ENCODE results near the gene PIGU.
"Not testable (repeated sequence)": the region's sequence is repeated elsewhere in the genome, so short reads cannot be mapped to it uniquely, and the experiment has no call there.

The PIGU gene, protein sequence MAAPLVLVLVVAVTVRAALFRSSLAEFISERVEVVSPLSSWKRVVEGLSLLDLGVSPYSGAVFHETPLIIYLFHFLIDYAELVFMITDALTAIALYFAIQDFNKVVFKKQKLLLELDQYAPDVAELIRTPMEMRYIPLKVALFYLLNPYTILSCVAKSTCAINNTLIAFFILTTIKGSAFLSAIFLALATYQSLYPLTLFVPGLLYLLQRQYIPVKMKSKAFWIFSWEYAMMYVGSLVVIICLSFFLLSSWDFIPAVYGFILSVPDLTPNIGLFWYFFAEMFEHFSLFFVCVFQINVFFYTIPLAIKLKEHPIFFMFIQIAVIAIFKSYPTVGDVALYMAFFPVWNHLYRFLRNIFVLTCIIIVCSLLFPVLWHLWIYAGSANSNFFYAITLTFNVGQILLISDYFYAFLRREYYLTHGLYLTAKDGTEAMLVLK

DNA sequence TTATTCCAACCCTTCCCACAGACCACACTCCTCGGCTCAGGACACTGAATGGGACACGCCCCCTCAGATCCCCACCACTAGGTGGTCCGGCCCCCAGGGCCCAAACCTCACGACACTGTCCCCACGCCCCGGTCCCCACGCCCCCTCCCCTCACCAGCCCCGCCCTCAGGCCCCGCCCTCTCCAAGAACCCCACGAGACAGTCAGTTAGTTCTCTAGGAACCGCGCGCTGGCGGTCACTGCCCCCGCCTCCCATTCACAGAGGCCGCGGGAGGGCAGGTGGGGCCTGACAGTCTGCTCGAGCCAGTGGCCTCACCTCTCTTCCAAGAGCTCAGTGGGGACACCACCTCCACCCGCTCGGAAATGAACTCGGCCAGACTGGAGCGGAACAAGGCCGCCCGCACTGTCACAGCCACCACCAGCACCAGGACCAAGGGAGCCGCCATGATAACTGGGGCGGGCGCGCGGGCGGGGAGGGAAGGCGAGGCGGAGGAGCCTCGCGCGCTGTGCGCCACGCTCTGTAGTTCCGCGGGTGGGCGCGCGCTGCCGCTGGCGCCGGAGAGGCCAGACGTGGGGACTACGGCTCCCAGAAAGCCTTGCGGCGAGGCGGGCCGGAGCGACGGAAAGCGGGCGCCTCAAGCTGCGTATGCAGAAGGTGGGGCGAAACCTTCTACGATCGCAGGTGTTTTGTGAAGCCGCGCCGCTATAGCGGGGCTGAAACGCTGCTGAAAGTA, at the start of gene PIGU:
Gene PIGU (minus strand): TSS at position 451 of the 732 bp plus-strand sequence. CDS start 7 bp downstream, at position 444.
- peak; percentile 97 for DNase-seq

DNA sequence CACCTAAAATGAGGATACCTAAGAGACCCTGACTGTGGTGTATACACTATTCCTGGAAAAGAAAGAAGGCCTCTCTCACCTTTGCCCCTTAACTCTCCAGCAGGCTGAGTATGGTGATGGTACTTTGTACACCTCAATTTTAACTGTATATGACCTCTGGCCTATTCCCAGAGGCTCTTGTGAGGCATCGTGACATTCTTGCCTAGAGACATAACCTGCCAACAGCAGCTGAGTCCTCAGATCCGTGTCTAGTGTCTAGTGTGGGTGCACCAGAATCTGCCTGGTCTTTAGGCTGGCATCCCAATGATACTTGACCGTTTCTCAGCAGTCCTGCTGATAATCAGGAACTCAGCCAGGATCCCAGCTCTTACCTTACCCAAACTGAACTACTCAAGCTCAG, 47.3 kb upstream of the PIGU start:
- no peak for DNase-seq

DNA sequence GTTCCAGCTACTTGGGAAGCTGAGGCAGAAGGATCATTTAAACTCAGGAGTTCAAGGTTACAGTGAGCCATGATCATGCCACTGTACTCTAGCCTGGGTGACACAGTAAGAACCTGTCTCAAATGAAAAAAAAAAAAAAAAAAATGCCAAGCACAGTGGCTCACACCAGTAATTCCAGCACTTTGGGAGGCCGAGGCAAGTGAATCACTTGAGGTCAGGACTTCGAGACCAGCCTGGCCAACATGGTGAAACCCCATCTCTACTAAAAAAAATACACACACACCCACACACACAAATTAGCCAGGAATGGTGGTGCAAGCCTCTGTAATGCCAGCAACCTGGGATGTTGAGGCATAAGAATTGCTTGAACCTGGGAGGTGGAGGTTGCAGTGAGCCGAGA, 45.7 kb upstream of the PIGU start:
- DNase-seq = not testable (repeated sequence)

DNA sequence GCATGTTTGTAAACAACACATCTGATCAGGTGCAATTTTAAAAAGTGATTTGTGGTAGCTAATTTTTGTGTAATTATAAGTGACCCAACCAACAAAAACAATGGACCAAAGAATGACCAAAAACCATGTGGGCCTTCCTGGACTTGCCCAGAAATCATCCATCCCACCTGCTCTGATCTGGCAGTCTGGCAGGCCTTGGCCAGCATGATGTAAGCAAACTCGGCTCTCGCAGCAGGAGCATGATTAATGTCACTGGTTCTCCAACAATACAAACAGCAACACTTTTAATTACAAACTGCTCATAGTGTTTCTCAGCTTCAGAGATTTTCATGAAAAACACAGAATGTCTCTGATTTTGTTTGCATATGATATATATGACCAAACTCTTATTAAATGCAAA, 43.4 kb upstream of the PIGU start:
- DNase-seq = no peak

DNA sequence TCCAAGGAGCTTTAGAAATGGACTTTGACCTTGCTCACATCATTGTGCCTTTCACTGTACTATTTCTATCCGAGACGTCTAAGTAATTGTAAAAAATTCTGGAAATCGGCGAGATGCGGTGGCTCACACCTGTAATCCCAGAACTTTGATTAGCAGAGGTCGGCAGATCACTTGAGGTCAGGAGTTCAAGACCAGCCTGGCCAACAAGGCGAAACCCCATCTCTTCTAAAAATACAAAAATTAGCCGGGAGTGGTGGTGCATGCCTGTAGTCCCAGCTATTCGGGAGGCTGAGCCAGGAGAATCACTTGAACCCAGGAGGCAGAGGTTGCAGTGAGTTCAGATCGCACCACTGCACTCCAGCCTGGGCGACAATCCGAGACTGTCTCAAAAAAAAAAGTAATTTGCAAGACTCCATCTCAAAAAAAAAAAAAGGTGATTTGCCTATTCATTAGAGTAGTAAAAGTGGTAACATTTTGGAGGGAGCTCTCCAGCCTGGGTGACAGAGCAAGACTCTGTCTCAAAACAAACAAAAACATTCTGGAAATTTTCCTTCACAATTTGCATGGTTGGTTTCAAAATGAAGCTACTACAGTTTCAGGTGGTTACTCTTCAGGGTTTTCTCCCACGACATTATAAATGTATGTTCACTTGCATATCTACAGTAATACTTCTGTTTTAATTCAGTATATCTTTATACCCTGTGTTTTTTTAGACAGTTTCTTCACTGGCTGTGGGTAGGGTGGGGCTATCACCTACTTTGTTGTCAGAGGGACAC, 42.5 kb upstream of the PIGU start:
- not testable (repeated sequence) for DNase-seq

DNA sequence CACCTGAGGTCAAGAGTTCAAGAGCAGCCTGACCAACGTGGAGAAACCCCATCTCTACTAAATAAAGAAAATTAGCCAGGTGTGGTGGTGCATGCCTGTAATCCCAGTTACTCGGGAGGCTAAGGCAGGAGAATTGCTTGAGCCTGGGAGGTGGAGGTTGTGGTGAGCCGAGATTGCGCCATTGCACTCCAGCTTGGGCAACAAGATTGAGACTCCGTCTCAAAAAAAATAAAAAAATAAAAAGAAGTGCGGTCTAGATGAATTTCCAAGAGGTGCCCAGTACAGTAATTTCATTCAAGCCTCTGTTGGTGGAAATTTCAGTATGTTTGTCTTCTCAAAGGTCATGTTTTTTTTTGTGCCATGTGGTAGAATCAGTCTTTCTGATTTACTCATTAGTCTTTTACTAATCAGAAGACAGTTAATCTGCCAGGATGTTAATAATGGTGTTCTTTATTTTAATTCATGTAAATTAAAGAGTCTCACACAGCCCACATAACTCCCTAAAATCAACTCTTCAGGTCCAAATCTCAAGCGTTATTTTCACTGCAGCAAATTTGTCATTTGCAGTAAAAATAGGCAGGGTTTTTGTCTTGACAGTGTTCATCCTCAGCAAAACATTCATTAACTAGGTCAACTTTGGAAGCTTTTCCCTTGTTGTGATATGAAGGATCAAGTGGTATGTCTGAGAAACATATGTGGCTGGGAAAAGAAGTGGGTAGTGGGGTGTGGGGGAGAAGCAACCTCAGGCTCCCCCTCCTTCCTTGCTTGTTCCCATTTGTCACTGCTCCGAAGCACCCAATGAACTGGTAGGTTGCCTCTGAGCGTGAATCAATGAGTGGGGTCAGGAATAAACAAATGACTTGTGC, 40.6 kb upstream of the PIGU start:
- DNase-seq = no peak

DNA sequence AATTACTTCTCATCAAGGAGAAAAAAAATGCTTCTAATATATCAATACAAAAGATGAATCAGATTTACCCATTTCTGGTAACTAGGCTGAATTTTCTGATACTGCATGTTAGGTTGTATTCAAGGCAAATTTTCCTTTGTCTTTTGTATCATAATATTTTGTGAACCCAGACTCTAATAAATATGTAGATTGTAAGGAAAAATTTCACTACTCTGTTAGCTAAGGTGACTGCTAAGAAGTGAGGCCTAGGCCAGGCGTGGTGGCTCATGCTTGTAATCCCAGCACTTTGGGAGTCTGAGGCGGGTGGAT, 40.0 kb upstream of the PIGU start:
- DNase-seq = no peak

DNA sequence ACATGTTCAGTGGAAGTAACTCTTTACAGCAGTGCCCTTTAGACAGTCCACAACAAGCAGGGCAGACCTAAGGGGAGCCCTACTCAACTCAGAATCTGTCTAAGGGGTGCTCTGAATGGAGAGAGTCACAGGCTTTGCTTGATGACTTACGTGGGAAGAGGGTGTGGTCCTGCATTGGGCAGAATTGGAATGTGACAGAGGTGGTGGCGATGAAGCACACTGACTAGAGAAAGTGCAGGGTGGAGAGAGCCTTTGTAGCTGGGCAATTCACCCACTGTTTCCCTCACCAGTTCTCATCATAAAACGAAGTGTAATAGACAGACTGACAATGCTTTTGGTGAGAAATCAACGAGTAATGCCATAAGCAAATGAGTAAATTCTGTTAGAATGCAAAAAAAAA, 38.5 kb upstream of the PIGU start:
- no peak for DNase-seq

DNA sequence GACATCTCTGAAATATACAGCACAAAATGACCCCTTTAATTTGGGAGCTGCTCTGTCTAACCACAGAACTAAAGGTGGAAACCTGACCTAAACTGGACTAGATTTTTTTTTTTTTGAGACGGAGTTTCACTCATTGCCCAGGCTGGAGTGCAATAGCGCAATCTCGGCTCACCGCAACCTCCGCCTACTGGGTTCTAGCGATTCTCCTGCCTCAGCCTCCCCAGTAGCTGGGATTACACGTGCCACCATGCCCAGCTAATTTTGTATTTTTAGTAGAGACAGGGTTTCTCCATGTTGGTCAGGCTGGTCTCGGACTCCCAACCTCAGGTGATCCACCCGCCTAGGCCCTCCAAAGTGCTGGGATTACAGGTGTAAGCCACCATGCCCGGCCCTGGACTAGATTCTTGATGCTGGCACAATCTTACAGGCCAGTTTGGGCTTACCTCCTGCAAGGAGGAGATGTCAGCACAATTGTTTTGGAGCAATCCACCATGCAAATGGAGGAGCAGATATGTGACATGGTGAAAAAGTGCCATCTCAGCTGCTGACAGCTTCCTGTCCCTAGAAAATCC, 37.1 kb upstream of the PIGU start:
- DNase-seq = not testable (repeated sequence)

DNA sequence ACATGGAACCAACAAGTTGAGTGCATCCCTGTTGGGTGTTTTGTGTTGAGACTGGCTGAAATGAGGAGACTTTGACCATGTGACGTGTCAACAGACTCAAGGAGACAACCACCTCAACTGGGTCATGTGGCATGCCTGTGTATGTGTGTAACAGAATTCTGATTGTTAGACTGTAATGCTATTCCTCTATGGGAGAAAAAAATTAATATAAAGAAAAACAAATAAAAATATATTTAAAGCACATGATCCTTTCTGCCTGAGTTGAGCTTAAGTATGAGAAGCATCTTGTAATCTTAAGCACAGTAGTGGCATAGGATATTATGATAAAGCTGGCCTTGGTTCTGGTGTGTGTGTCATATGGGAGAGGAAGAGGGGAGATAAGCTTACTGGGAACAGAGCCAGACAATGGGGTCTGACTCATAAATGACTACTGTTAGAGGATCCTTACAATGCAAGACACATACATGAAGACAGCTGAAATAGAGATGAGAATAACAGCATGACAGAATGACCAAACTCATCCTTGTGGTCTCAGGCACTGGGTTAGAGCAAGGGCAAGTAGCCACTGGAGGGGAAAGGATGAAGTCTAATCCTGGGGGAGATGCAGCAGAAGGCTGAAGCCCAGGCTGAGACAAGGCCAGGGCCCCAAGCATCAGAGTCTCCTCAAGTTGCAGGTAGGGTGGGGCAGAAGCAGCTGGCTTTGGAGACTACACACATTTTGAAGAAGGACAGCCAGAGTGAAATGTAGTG, 36.5 kb upstream of the PIGU start:
- no peak for DNase-seq

DNA sequence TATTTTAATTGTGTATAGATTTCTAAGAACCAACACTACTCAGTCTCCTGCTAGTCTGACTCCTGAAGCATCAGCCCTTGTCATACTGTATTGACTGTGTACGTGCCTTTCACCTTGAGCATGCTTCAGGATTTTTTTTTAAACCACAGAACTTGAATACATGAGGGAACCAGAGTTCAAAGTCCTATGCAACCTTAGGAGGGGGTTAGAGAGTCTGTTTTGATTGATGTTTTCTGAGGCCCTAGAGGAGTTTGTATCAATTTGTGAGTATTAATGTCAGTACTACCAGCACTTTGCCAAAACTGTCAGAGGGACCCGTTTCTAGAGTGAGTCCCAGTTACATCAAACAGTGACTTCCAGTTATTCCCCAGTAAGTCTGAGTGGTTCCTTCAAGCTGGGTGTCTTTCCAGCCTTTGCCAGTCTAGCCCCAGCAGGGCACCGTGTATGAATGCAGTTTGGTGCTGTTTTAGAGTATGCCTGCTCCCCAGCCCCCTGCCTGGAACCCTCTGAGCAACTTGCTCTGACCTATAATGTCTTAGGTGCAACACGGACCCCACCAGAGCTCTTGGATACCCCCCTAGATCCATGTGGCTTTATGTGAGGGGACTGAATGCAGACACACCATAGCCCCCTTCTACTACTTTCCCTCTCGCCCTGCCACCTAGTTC, 35.8 kb upstream of the PIGU start:
- DNase-seq = no peak

DNA sequence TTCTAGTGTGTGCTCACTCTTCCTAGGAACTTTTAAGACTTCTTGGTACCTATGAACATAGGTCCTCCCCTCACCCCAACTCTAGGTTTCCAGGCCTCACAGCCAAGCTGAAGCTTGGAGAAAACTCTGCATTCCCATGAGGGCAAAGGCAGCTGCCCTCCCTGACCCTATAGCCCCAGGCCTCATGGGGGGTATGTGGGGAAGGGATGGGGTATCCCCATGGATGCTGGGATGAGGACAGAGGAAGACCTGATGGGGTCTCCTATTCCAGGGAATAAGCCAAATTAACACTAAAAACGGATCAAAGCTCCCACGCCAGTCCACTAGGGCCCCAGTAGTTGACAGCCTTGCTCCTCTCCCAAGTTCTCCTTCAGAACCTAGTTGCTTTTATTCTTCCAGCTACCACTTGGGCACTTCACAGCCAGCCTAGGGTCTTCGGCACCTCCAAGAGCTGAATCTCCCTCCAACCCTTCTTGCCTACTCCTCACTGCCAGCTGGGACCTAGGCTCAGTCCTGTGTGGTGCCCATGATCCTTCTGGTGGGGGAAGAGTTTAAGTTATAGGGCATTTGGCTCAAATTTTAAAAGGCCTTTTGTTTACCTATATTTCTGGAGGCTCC, 35.0 kb upstream of the PIGU start:
- DNase-seq = no peak

DNA sequence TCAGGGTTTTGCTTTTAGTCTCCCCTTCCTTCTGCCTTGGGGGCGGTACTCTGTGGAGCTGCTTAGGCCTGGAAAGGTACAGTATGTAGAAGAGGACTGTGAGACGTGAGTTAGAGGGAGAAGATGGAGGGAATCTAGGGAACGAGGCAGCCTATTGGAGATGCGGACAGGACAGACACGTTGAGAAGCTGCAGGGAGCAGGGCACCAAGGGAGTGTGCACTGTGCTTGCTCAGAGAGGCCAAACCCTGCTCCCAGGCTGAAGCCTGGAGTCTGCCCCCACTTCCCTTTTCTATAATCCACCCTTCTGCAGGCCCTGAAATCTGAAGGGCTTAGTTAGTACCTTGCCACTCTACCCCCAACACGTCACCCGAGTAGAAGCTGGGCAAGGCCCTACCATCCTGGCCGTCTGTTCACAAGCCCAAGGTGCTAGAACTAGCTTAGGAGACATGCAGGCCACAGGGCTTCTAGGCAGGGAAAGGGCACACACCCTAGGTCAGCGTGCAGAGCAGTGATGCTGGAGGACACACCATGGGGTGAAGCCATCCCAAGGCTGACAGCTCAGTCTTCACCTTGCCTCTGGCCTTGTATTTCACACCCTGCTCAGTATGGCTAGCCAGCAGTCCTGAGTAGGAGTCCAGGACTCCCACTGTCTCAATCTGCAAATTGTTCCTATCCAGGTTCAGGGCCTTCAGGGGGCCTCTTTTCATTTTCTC, 34.1 kb upstream of the PIGU start:
- no peak for DNase-seq

DNA sequence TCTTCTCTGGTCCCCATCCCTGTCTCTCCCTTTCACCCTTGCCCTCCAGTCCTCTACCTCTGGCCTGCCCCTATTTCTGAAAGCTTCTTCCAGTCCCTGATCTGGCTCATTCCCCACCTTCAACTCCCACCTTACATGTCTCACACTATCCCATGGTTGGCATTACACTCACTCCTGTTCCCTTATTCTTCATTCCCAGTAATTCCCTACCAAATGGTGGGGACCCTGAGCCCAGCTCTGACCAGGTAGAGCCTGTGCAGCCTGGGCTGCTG, 33.6 kb upstream of the PIGU start:
- DNase-seq = no peak

DNA sequence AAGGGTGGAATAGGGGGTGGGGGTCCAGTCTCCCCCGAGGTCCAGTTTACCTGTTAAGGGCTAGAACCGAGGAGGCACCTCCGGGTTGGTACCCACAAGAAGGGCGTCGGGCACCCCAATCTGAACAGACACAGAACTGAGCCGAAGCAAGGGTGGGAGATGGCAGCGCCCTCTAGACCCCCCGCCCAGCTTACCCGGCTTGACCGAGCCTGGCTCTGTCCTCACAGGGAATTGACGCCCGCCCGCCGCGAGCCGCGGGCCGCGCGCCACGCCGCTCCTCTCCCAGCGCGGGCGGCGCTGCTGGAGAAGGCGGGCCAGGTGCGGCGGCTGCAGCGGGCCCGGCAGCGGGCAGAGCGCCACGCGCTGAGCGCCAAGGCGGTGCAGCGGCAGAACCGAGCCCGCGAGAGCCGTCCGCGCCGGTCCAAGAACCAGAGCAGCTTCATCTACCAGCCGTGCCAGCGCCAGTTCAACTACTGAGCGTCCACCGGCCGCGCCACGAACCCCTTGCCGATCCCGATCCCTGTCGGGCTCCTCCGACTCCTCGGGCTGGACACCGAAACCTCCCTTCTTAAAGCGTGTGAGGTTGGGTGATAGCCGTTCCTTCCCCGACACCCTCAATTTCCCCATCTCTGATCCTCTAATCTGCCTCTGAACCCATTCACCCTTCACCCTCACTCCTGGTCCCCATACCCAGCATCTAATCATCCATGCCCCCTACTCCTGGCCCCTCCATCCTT, 33.1 kb upstream of the PIGU start:
- DNase-seq = peak; percentile 89

DNA sequence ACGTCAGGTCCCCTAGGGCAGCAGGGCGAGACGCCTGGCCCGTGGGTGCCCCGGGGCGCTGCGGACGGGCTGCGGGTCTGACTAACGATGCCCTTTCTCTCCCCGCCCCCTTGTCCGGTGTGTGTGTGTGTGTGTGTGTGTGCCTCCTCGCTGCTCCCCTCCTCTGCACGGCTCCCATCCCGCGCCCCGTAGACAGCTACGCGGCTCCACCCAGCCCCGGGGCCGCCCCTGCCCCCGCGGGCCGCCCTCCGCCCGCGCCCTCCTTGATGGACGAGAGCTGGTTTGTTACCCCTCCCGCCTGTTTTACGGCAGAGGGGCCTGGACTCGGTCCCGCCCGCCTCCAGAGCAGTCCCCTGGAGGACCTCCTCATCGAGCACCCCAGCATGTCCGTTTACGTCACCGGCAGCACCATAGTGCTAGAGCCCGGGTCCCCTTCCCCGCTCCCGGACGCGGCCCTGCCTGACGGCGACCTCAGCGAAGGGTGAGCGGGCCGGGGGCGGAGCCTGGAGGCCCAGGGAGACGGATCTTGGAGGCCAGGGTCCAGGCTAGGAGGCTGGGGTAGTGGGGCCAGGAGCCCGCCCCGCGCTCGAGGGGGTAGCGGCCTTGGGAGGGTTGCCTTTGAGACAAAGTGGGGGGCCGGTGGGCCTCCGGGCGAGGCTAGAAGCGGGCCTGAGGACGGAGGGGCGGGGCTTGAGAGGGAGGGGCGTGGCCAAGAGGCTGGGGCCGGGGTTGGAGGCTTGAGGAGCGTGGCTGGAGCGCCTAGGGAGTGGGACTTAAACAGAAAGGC, 32.3 kb upstream of the PIGU start:
- DNase-seq = peak; percentile 87

DNA sequence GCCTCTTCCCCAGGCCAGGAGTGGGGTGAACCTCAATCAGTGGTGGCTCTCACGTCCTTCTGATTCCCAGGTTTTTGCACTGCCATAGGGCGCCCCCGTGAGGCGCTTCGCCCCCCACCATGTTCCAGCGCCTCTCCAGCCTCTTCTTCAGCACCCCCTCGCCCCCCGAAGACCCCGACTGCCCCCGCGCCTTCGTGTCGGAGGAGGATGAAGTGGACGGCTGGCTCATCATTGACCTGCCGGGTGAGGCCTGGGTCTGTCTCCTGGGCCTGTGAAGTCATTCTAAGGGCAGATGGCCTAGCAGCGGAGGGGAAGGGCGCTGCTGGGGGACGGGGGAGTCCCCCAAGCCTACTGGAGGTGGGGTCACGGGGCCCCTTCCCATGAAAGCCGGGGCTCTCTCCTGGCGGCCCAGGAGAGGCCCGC, 31.7 kb upstream of the PIGU start:
- DNase-seq = no peak

All from islet precursor cell (in vitro differentiated cells).